SK-N-SH (cell line): Measurements from ENCODE around the gene MN1. TPM values are rescaled to one million over a fixed set of nuclear protein-coding genes. Genes with fewer than 3 reads are reported as not detected.

Experiments used
- CTCF ChIA-PET: fragments of 300-600, 350-600 bp; formaldehyde crosslinking; extraction: SDS; loops from one replicate; lab custom pipeline; 2021; lab: Yijun Ruan, JAX
- POLR2A ChIA-PET: fragments of 350-600 bp; sonication (Branson Sonifier 250); formaldehyde crosslinking; extraction: SDS; loops from one replicate; lab custom pipeline; 2020; ENCODE audit warnings: antibody characterized with exemption, inconsistent platforms; lab: Yijun Ruan, JAX
- DNase-seq: peaks from one replicate; pipeline ENCODE4 v3.0.0; 2012
- H2AFZ ChIP-seq: fragments of 200-600 bp; sonication (generic); 2 replicates; pipeline ENCODE4 v1.8.1; 2016; ENCODE audit warnings: antibody characterized with exemption, mild to moderate bottlenecking, low read depth
- H3F3A ChIP-seq: fragments of 200-600 bp; sonication (generic); replicated peaks from 2 replicates; pipeline ENCODE3; 2016; ENCODE audit warnings: antibody characterized with exemption, mild to moderate bottlenecking; ENCODE audit not compliant: insufficient read depth
- H3K27ac ChIP-seq, 2 experiments: fragments of 200-500 bp in 1 of 2; fragments of 200-600 bp in 1 of 2; sonication (Bioruptor generic) in 1 of 2; sonication (generic), shearing (Covaris generic) in 1 of 2; 2 replicates each; pipeline versions ENCODE4 v1.5.1 to v1.6.1; 2014 to 2016; ENCODE audit warnings: low read depth in 2 of 2, inconsistent platforms in 1 of 2, low read length in 1 of 2, mild to moderate bottlenecking in 1 of 2, mixed read lengths in 1 of 2
- H3K27me3 ChIP-seq: fragments of 200-600 bp; sonication (generic), shearing (Covaris generic); 2 replicates; pipeline ENCODE4 v1.6.1; 2016; ENCODE audit warnings: mixed run types; ENCODE audit not compliant: insufficient read depth
- H3K36me3 ChIP-seq, 2 experiments: fragments of 200-500 bp in 1 of 2; fragments of 200-600 bp in 1 of 2; sonication (Bioruptor generic) in 1 of 2; sonication (generic) in 1 of 2; replicated peaks in 1 of 2; 2 replicates each; pipeline versions ENCODE3 to v1.5.1; 2014 to 2016; ENCODE audit warnings: low read length in 1 of 2, mild to moderate bottlenecking in 1 of 2; ENCODE audit not compliant: insufficient read depth in 2 of 2, control insufficient read depth in 1 of 2
- H3K4me1 ChIP-seq, 2 experiments: fragments of 200-500 bp in 1 of 2; fragments of 200-600 bp in 1 of 2; sonication (Bioruptor generic) in 1 of 2; sonication (generic), shearing (Covaris generic) in 1 of 2; 2 replicates each; pipeline versions ENCODE4 v1.5.1 to v1.6.1; 2014 to 2016; ENCODE audit warnings: low read depth in 1 of 2, low read length in 1 of 2, mixed run types in 1 of 2; ENCODE audit not compliant: insufficient read depth in 2 of 2, control insufficient read depth in 1 of 2
- H3K4me2 ChIP-seq: fragments of 200-600 bp; sonication (generic), shearing (Covaris generic); 2 replicates; pipeline ENCODE4 v1.6.1; 2017; ENCODE audit warnings: mixed run types
- H3K4me3 ChIP-seq, 2 experiments: fragments of 200-500 bp in 1 of 2; fragments of 200-600 bp in 1 of 2; sonication (Bioruptor generic) in 1 of 2; sonication (generic), shearing (Covaris generic) in 1 of 2; 2 replicates each; pipeline versions ENCODE4 v1.5.1 to v1.8.1; 2014 to 2016; ENCODE audit warnings: low read depth in 2 of 2, inconsistent platforms in 1 of 2, low read length in 1 of 2, mild to moderate bottlenecking in 1 of 2, mixed read lengths in 1 of 2, moderate library complexity in 1 of 2
- H3K79me2 ChIP-seq: fragments of 200-600 bp; sonication (generic); 2 replicates; pipeline ENCODE4 v1.8.1; 2017; ENCODE audit warnings: mild to moderate bottlenecking; ENCODE audit not compliant: insufficient read depth
- H3K9ac ChIP-seq: fragments of 200-600 bp; sonication (generic); 2 replicates; pipeline ENCODE4 v1.6.1; 2017; ENCODE audit warnings: mixed run types
- H3K9me2 ChIP-seq: fragments of 200-600 bp; sonication (generic); 2 replicates; pipeline ENCODE4 v1.6.1; 2017; ENCODE audit warnings: mixed run types
- H3K9me3 ChIP-seq: fragments of 200-600 bp; sonication (generic); 2 replicates; pipeline ENCODE4 v1.6.1; 2017; ENCODE audit warnings: mixed run types, mild to moderate bottlenecking, moderate library complexity
- H4K20me1 ChIP-seq: fragments of 200-600 bp; sonication (generic); 2 replicates; pipeline ENCODE4 v1.6.1; 2017; ENCODE audit warnings: mild to moderate bottlenecking, mixed run types; ENCODE audit not compliant: insufficient read depth
- CHD2 ChIP-seq: fragments of 150-350 bp; IDR thresholded peaks from 2 replicates; pipeline ENCODE4 v1.6.1; 2018; ENCODE audit warnings: low read length; ENCODE audit not compliant: partially characterized antibody
- EP300 ChIP-seq, 2 experiments: IDR thresholded peaks; 2 replicates each; pipeline versions ENCODE4 v1.4.0 to v1.6.1; 2012; ENCODE audit warnings: borderline replicate concordance in 1 of 2, low read depth in 1 of 2, low read length in 1 of 2
- EZH2phosphoT487 ChIP-seq: fragments of 200-600 bp; sonication (generic); IDR thresholded peaks from 2 replicates; pipeline ENCODE4 v1.6.1; 2017; ENCODE audit warnings: low read depth, mixed run types, mild to moderate bottlenecking, antibody characterized with exemption, moderate library complexity, borderline replicate concordance
- FOXJ3 ChIP-seq: sonication (generic); formaldehyde crosslinking; IDR thresholded peaks from 2 replicates; pipeline ENCODE4 v1.5.1; 2020; ENCODE audit warnings: mild to moderate bottlenecking, missing genetic modification reagents
- FOXM1 ChIP-seq: IDR thresholded peaks from 2 replicates; pipeline ENCODE4 v1.4.0; 2012; ENCODE audit warnings: low read depth, mild to moderate bottlenecking
- GATA2 ChIP-seq: sonication (generic); formaldehyde crosslinking; IDR thresholded peaks from 2 replicates; pipeline ENCODE4 v1.5.0; 2020; ENCODE audit warnings: mild to moderate bottlenecking, missing genetic modification reagents
- JUND ChIP-seq: IDR thresholded peaks from 2 replicates; pipeline ENCODE4 v1.4.0; 2012
- MEF2A ChIP-seq: IDR thresholded peaks from 2 replicates; pipeline ENCODE4 v1.4.0; 2012; ENCODE audit warnings: low read depth, borderline replicate concordance
- MXI1 ChIP-seq: IDR thresholded peaks from 2 replicates; pipeline ENCODE4 v1.6.1; 2012; ENCODE audit warnings: mild to moderate bottlenecking, low read depth, low read length, improper control_type of control experiment
- POLR2AphosphoS5 ChIP-seq: IDR thresholded peaks from 2 replicates; pipeline ENCODE4 v1.6.1; 2012; ENCODE audit warnings: low read depth, low read length
- RCOR1 ChIP-seq: fragments of 150-350 bp; IDR thresholded peaks from 2 replicates; pipeline ENCODE4 v1.6.1; 2017; ENCODE audit warnings: antibody characterized with exemption, low read length
- RXRA ChIP-seq: IDR thresholded peaks from 2 replicates; pipeline ENCODE4 v1.4.0; 2012; ENCODE audit warnings: low read depth, mild to moderate bottlenecking, borderline replicate concordance
- YY1 ChIP-seq: IDR thresholded peaks from 2 replicates; pipeline ENCODE4 v1.4.0; 2012; ENCODE audit warnings: low read depth, mild to moderate bottlenecking
- WGBS: methylation state at CpG from one replicate; pipeline ENCODE4 v1.1.6; 2017; ENCODE audit warnings: low lambda C conversion rate; 5-methylcytosine and 5-hydroxymethylcytosine counted together
- polyA plus RNA-seq, 3 experiments: library from polyadenylated mRNA; depleted of rRNA; stranded (reverse); fragments of >200 nt; gene quantifications; 2 replicates each; pipeline ENCODE4 v1.2.3, GENCODE V29; 2012
- TF ChIP-seq, protein P1 (sequence below): fragments of 200-600 bp; sonication (generic); IDR thresholded peaks from 2 replicates; pipeline ENCODE4 v1.6.1; 2017; ENCODE audit warnings: antibody characterized with exemption, mild to moderate bottlenecking, moderate library complexity
- TF ChIP-seq, protein P2 (sequence below): fragments of 150-350 bp; IDR thresholded peaks from 2 replicates; pipeline ENCODE4 v1.6.1; 2016; ENCODE audit warnings: mild to moderate bottlenecking, low read depth, low read length
- TF ChIP-seq, protein P3 (sequence below): IDR thresholded peaks from 2 replicates; pipeline ENCODE4 v1.4.0; 2012; ENCODE audit warnings: low read depth, borderline replicate concordance
- TF ChIP-seq, protein P4 (sequence below): IDR thresholded peaks from 2 replicates; pipeline ENCODE4 v1.4.0; 2012; ENCODE audit warnings: low read depth

Gene MN1
- polyA plus RNA-seq, 1 of the 3 experiments (the other 2 are of a cell fraction): 0.20 TPM

- peaks cover 7 to 65% of the 10 kb centered on the region in 2 experiments; a peak in 3 of 4 replicates for H3K4me1 ChIP-seq
- peaks cover 2% of the 10 kb centered on the region; the same call in 1 of the 2 replicates for H3K79me2 ChIP-seq
- H3K36me3 ChIP-seq: peaks cover 42 to 74% of the 10 kb centered on the region in 2 experiments
- POLR2A ChIA-PET: no interaction called here
- H3K4me3 ChIP-seq: no peak overlapping the region
- TF ChIP-seq CHD2 (no peak), MEF2A (no peak), YY1 (no peak), FOXM1 (no peak), EP300 (IDR thresholded peaks at IDR 0.05; ENCODE audit: borderline replicate concordance in 1 of 2, low read depth in 1 of 2, low read length in 1 of 2) (no peak), RCOR1 (no peak)
- TF ChIP-seq, protein P1, sequence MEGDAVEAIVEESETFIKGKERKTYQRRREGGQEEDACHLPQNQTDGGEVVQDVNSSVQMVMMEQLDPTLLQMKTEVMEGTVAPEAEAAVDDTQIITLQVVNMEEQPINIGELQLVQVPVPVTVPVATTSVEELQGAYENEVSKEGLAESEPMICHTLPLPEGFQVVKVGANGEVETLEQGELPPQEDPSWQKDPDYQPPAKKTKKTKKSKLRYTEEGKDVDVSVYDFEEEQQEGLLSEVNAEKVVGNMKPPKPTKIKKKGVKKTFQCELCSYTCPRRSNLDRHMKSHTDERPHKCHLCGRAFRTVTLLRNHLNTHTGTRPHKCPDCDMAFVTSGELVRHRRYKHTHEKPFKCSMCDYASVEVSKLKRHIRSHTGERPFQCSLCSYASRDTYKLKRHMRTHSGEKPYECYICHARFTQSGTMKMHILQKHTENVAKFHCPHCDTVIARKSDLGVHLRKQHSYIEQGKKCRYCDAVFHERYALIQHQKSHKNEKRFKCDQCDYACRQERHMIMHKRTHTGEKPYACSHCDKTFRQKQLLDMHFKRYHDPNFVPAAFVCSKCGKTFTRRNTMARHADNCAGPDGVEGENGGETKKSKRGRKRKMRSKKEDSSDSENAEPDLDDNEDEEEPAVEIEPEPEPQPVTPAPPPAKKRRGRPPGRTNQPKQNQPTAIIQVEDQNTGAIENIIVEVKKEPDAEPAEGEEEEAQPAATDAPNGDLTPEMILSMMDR: no peak
- TF ChIP-seq, protein P2, sequence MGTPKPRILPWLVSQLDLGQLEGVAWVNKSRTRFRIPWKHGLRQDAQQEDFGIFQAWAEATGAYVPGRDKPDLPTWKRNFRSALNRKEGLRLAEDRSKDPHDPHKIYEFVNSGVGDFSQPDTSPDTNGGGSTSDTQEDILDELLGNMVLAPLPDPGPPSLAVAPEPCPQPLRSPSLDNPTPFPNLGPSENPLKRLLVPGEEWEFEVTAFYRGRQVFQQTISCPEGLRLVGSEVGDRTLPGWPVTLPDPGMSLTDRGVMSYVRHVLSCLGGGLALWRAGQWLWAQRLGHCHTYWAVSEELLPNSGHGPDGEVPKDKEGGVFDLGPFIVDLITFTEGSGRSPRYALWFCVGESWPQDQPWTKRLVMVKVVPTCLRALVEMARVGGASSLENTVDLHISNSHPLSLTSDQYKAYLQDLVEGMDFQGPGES: no peak
- TF ChIP-seq, protein P3, sequence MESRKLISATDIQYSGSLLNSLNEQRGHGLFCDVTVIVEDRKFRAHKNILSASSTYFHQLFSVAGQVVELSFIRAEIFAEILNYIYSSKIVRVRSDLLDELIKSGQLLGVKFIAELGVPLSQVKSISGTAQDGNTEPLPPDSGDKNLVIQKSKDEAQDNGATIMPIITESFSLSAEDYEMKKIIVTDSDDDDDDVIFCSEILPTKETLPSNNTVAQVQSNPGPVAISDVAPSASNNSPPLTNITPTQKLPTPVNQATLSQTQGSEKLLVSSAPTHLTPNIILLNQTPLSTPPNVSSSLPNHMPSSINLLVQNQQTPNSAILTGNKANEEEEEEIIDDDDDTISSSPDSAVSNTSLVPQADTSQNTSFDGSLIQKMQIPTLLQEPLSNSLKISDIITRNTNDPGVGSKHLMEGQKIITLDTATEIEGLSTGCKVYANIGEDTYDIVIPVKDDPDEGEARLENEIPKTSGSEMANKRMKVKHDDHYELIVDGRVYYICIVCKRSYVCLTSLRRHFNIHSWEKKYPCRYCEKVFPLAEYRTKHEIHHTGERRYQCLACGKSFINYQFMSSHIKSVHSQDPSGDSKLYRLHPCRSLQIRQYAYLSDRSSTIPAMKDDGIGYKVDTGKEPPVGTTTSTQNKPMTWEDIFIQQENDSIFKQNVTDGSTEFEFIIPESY: no peak
- TF ChIP-seq, protein P4, sequence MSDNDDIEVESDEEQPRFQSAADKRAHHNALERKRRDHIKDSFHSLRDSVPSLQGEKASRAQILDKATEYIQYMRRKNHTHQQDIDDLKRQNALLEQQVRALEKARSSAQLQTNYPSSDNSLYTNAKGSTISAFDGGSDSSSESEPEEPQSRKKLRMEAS: no peak
- TF ChIP-seq, all 33 proteins: peak for 0
- no peak overlapping the region for H2AFZ ChIP-seq
- DNase-seq: no peak
- H3K9me3 ChIP-seq: no peaks in the 10 kb centered on the region
- no peaks in the 10 kb centered on the region for H3K9me2 ChIP-seq
- no peaks in the 10 kb centered on the region for H3F3A ChIP-seq
- H4K20me1 ChIP-seq: no peaks in the 10 kb centered on the region
- H3K27me3 ChIP-seq: no peaks in the 10 kb centered on the region
- CTCF ChIA-PET: interaction anchor here (0.7 to 5.5 kb wide), 3 partner anchors 18 to 30 kb away, joined by 3 to 33 read pairs (median 3); no protein-coding TSS in a partner anchor
- WGBS: 98% methylated on average over 5 of the region's 6 CpGs
- peak overlapping the region in 1 of 2 experiments; percentile 99; a peak in 2 of 4 replicates for H3K27ac ChIP-seq
- H3K9ac ChIP-seq: no peak overlapping the region
- no peak overlapping the region for H3K4me2 ChIP-seq
These were observed 48.5 kb upstream of the MN1 start for GRCh38 chr22:27850000-27850521.

DNA sequence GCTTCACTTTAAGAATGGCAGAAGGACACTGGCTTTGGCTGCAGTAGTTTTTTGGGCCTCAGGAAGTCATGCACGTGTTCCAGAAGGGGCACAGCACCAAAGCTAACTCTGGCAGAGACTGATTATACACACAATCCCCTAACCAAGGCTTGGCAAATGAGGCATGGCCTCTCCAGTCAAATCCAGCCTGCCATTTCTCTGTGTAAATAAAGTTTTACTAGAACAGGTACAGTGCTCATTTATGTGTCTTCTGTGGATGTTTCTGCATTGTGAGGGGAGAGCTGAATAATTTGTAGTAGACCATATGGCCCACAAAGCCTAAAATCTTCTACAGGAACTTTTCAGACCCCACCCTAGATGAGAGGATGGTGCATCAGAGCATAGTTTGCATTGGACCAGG, 46.4 kb upstream of the MN1 start:
- peak overlapping the region in 1 of 2 experiments; percentile 3; a peak in 1 of 4 replicates for H3K27ac ChIP-seq
- no peaks in the 10 kb centered on the region for H3K9me3 ChIP-seq
- no peak overlapping the region for H3K4me3 ChIP-seq
- no peak overlapping the region for H3K4me2 ChIP-seq
- no peak for DNase-seq
- no peaks in the 10 kb centered on the region for H3K79me2 ChIP-seq
- no peak overlapping the region for H2AFZ ChIP-seq
- peaks cover 7 to 69% of the 10 kb centered on the region in 2 experiments; a peak in 3 of 4 replicates for H3K4me1 ChIP-seq
- H3K9me2 ChIP-seq: no peaks in the 10 kb centered on the region
- TF ChIP-seq, protein P1: no peak
- no peak for TF ChIP-seq MXI1
- no peak for TF ChIP-seq JUND
- no peak for TF ChIP-seq RXRA
- no peak for TF ChIP-seq EZH2phosphoT487
- no peak for TF ChIP-seq YY1
- no peak for TF ChIP-seq POLR2AphosphoS5
- no peak for TF ChIP-seq FOXJ3 (CRISPR knock-in tag)
- no peak for TF ChIP-seq RCOR1
- TF ChIP-seq CHD2: no peak
- TF ChIP-seq GATA2 (CRISPR knock-in tag): no peak
- ChIA-PET POLR2A (no interaction called here), CTCF (interaction anchor here (0.8 to 1.8 kb wide), 3 partner anchors 23 to 39 kb away, joined by 4 to 5 read pairs (median 4); no protein-coding TSS in a partner anchor)
- 100% methylated on average over 1 of the region's 1 CpG for whole genome bisulfite sequencing
- H4K20me1 ChIP-seq: no peaks in the 10 kb centered on the region
- H3K36me3 ChIP-seq: peaks cover 24 to 54% of the 10 kb centered on the region in 2 experiments
- no peak overlapping the region for H3K9ac ChIP-seq
- no peaks in the 10 kb centered on the region for H3F3A ChIP-seq
- no peaks in the 10 kb centered on the region for H3K27me3 ChIP-seq
